SK-N-SH (cell line): ENCODE measurements around the gene UNC5B. TPM values are rescaled to one million over a fixed set of nuclear protein-coding genes. Genes with fewer than 3 reads are reported as not detected.

ENCODE experiments used
- CTCF ChIA-PET: fragments of 300-600, 350-600 bp; formaldehyde crosslinking; extraction: SDS; loops from one replicate; lab custom pipeline; 2021; lab: Yijun Ruan, JAX
- POLR2A ChIA-PET: fragments of 350-600 bp; sonication (Branson Sonifier 250); formaldehyde crosslinking; extraction: SDS; loops from one replicate; lab custom pipeline; 2020; ENCODE audit warnings: antibody characterized with exemption, inconsistent platforms; lab: Yijun Ruan, JAX
- DNase-seq: peaks from one replicate; pipeline ENCODE4 v3.0.0; 2012
- H2AFZ ChIP-seq: fragments of 200-600 bp; sonication (generic); 2 replicates; pipeline ENCODE4 v1.8.1; 2016; ENCODE audit warnings: antibody characterized with exemption, mild to moderate bottlenecking, low read depth
- H3F3A ChIP-seq: fragments of 200-600 bp; sonication (generic); replicated peaks from 2 replicates; pipeline ENCODE3; 2016; ENCODE audit warnings: antibody characterized with exemption, mild to moderate bottlenecking; ENCODE audit not compliant: insufficient read depth
- H3K27ac ChIP-seq, 2 experiments: fragments of 200-500 bp in 1 of 2; fragments of 200-600 bp in 1 of 2; sonication (Bioruptor generic) in 1 of 2; sonication (generic), shearing (Covaris generic) in 1 of 2; 2 replicates each; pipeline versions ENCODE4 v1.5.1 to v1.6.1; 2014 to 2016; ENCODE audit warnings: low read depth in 2 of 2, inconsistent platforms in 1 of 2, low read length in 1 of 2, mild to moderate bottlenecking in 1 of 2, mixed read lengths in 1 of 2
- H3K27me3 ChIP-seq: fragments of 200-600 bp; sonication (generic), shearing (Covaris generic); 2 replicates; pipeline ENCODE4 v1.6.1; 2016; ENCODE audit warnings: mixed run types; ENCODE audit not compliant: insufficient read depth
- H3K36me3 ChIP-seq, 2 experiments: fragments of 200-500 bp in 1 of 2; fragments of 200-600 bp in 1 of 2; sonication (Bioruptor generic) in 1 of 2; sonication (generic) in 1 of 2; replicated peaks in 1 of 2; 2 replicates each; pipeline versions ENCODE3 to v1.5.1; 2014 to 2016; ENCODE audit warnings: low read length in 1 of 2, mild to moderate bottlenecking in 1 of 2; ENCODE audit not compliant: insufficient read depth in 2 of 2, control insufficient read depth in 1 of 2
- H3K4me1 ChIP-seq, 2 experiments: fragments of 200-500 bp in 1 of 2; fragments of 200-600 bp in 1 of 2; sonication (Bioruptor generic) in 1 of 2; sonication (generic), shearing (Covaris generic) in 1 of 2; 2 replicates each; pipeline versions ENCODE4 v1.5.1 to v1.6.1; 2014 to 2016; ENCODE audit warnings: low read depth in 1 of 2, low read length in 1 of 2, mixed run types in 1 of 2; ENCODE audit not compliant: insufficient read depth in 2 of 2, control insufficient read depth in 1 of 2
- H3K4me2 ChIP-seq: fragments of 200-600 bp; sonication (generic), shearing (Covaris generic); 2 replicates; pipeline ENCODE4 v1.6.1; 2017; ENCODE audit warnings: mixed run types
- H3K4me3 ChIP-seq, 2 experiments: fragments of 200-500 bp in 1 of 2; fragments of 200-600 bp in 1 of 2; sonication (Bioruptor generic) in 1 of 2; sonication (generic), shearing (Covaris generic) in 1 of 2; 2 replicates each; pipeline versions ENCODE4 v1.5.1 to v1.8.1; 2014 to 2016; ENCODE audit warnings: low read depth in 2 of 2, inconsistent platforms in 1 of 2, low read length in 1 of 2, mild to moderate bottlenecking in 1 of 2, mixed read lengths in 1 of 2, moderate library complexity in 1 of 2
- H3K79me2 ChIP-seq: fragments of 200-600 bp; sonication (generic); 2 replicates; pipeline ENCODE4 v1.8.1; 2017; ENCODE audit warnings: mild to moderate bottlenecking; ENCODE audit not compliant: insufficient read depth
- H3K9ac ChIP-seq: fragments of 200-600 bp; sonication (generic); 2 replicates; pipeline ENCODE4 v1.6.1; 2017; ENCODE audit warnings: mixed run types
- H3K9me2 ChIP-seq: fragments of 200-600 bp; sonication (generic); 2 replicates; pipeline ENCODE4 v1.6.1; 2017; ENCODE audit warnings: mixed run types
- H3K9me3 ChIP-seq: fragments of 200-600 bp; sonication (generic); 2 replicates; pipeline ENCODE4 v1.6.1; 2017; ENCODE audit warnings: mixed run types, mild to moderate bottlenecking, moderate library complexity
- H4K20me1 ChIP-seq: fragments of 200-600 bp; sonication (generic); 2 replicates; pipeline ENCODE4 v1.6.1; 2017; ENCODE audit warnings: mild to moderate bottlenecking, mixed run types; ENCODE audit not compliant: insufficient read depth
- CHD2 ChIP-seq: fragments of 150-350 bp; IDR thresholded peaks from 2 replicates; pipeline ENCODE4 v1.6.1; 2018; ENCODE audit warnings: low read length; ENCODE audit not compliant: partially characterized antibody
- ELF1 ChIP-seq: IDR thresholded peaks from 2 replicates; pipeline ENCODE4 v1.4.0; 2012
- EP300 ChIP-seq, 2 experiments: IDR thresholded peaks; 2 replicates each; pipeline versions ENCODE4 v1.4.0 to v1.6.1; 2012; ENCODE audit warnings: borderline replicate concordance in 1 of 2, low read depth in 1 of 2, low read length in 1 of 2
- EZH2phosphoT487 ChIP-seq: fragments of 200-600 bp; sonication (generic); IDR thresholded peaks from 2 replicates; pipeline ENCODE4 v1.6.1; 2017; ENCODE audit warnings: low read depth, mixed run types, mild to moderate bottlenecking, antibody characterized with exemption, moderate library complexity, borderline replicate concordance
- FOXJ3 ChIP-seq: sonication (generic); formaldehyde crosslinking; IDR thresholded peaks from 2 replicates; pipeline ENCODE4 v1.5.1; 2020; ENCODE audit warnings: mild to moderate bottlenecking, missing genetic modification reagents
- FOXM1 ChIP-seq: IDR thresholded peaks from 2 replicates; pipeline ENCODE4 v1.4.0; 2012; ENCODE audit warnings: low read depth, mild to moderate bottlenecking
- GATA2 ChIP-seq: sonication (generic); formaldehyde crosslinking; IDR thresholded peaks from 2 replicates; pipeline ENCODE4 v1.5.0; 2020; ENCODE audit warnings: mild to moderate bottlenecking, missing genetic modification reagents
- JUND ChIP-seq: IDR thresholded peaks from 2 replicates; pipeline ENCODE4 v1.4.0; 2012
- MAX ChIP-seq: IDR thresholded peaks from 2 replicates; pipeline ENCODE4 v1.4.0; 2012; ENCODE audit warnings: low read depth
- MEF2A ChIP-seq: IDR thresholded peaks from 2 replicates; pipeline ENCODE4 v1.4.0; 2012; ENCODE audit warnings: low read depth, borderline replicate concordance
- MXI1 ChIP-seq: IDR thresholded peaks from 2 replicates; pipeline ENCODE4 v1.6.1; 2012; ENCODE audit warnings: mild to moderate bottlenecking, low read depth, low read length, improper control_type of control experiment
- NFIC ChIP-seq: IDR thresholded peaks from 2 replicates; pipeline ENCODE4 v1.4.0; 2012; ENCODE audit warnings: borderline replicate concordance
- RCOR1 ChIP-seq: fragments of 150-350 bp; IDR thresholded peaks from 2 replicates; pipeline ENCODE4 v1.6.1; 2017; ENCODE audit warnings: antibody characterized with exemption, low read length
- RXRA ChIP-seq: IDR thresholded peaks from 2 replicates; pipeline ENCODE4 v1.4.0; 2012; ENCODE audit warnings: low read depth, mild to moderate bottlenecking, borderline replicate concordance
- USF1 ChIP-seq: IDR thresholded peaks from 2 replicates; pipeline ENCODE4 v1.4.0; 2012; ENCODE audit warnings: low read depth, borderline replicate concordance
- USF2 ChIP-seq: fragments of 150-350 bp; IDR thresholded peaks from 2 replicates; pipeline ENCODE4 v1.6.1; 2017; ENCODE audit warnings: antibody characterized with exemption, low read length, low read depth, borderline replicate concordance
- WGBS: methylation state at CpG from one replicate; pipeline ENCODE4 v1.1.6; 2017; ENCODE audit warnings: low lambda C conversion rate; 5-methylcytosine and 5-hydroxymethylcytosine counted together
- polyA plus RNA-seq, 3 experiments: library from polyadenylated mRNA; depleted of rRNA; stranded (reverse); fragments of >200 nt; gene quantifications; 2 replicates each; pipeline ENCODE4 v1.2.3, GENCODE V29; 2012

Gene UNC5B
- polyA plus RNA-seq, 1 of the 3 experiments (the other 2 are of a cell fraction) = 13.8 TPM

- TF ChIP-seq USF1 (no peak), EP300 (IDR thresholded peaks at IDR 0.05; ENCODE audit: borderline replicate concordance in 1 of 2, low read depth in 1 of 2, low read length in 1 of 2) (no peak), ELF1 (no peak), MXI1 (no peak), USF2 (no peak), EZH2phosphoT487 (no peak), CHD2 (no peak)
Measured at GRCh38 chr10:71294091-71294561, 81.8 kb downstream of the UNC5B start (continued).

- ChIA-PET POLR2A (no interaction called here), CTCF (interaction anchor here (1.1 to 7.8 kb wide), 4 partner anchors 9 to 391 kb away, joined by 3 to 38 read pairs (median 6); no protein-coding TSS in a partner anchor)
- peaks cover 27 to 73% of the 10 kb centered on the region in 2 experiments for H3K36me3 ChIP-seq
Measured at GRCh38 chr10:71294856-71295255, 82.5 kb downstream of the UNC5B start.

More at GRCh38 chr10:71294856-71295255, 82.5 kb downstream of the UNC5B start:
- Histone ChIP-seq H3K27ac (no peak overlapping the region; a peak in 1 of 4 replicates), H3K4me3 (no peak overlapping the region), H3K4me1 (peaks cover 0 to 9% of the 10 kb centered on the region in 2 experiments; a peak in 1 of 4 replicates), H3K9ac (no peak overlapping the region), H3K79me2 (no peaks in the 10 kb centered on the region), H2AFZ (no peak overlapping the region), H3K27me3 (no peaks in the 10 kb centered on the region), H3K4me2 (no peak overlapping the region), H3K9me3 (no peaks in the 10 kb centered on the region), H3F3A (no peaks in the 10 kb centered on the region), H4K20me1 (peaks cover 8% of the 10 kb centered on the region; the same call in 1 of the 2 replicates), H3K9me2 (no peaks in the 10 kb centered on the region)
- TF ChIP-seq MEF2A = no peak
- no peak for TF ChIP-seq FOXM1
- no peak for TF ChIP-seq USF2
- TF ChIP-seq ELF1 = no peak
- no peak for TF ChIP-seq GATA2 (CRISPR knock-in tag)
- no peak for TF ChIP-seq RXRA
- TF ChIP-seq MXI1 = no peak
- no peak for TF ChIP-seq NFIC
- TF ChIP-seq EZH2phosphoT487 = no peak
- no peak for TF ChIP-seq MAX
- no peak for TF ChIP-seq JUND
- no peak for TF ChIP-seq FOXJ3 (CRISPR knock-in tag)
- no peak for TF ChIP-seq RCOR1
- DNase-seq = no peak
- WGBS = 78% methylated on average over 4 of the region's 4 CpGs
